Measurements from ENCODE around the gene ARHGDIG. TPM values are rescaled to one million over a fixed set of nuclear protein-coding genes. Genes with fewer than 3 reads are reported as not detected.

Gene ARHGDIG
- total RNA-seq, 1 donor from 2014 or later: 0.29 TPM

GRCh38 chr16:286491-287297 lies 6.3 kb downstream of the ARHGDIG start:
- H3K4me3 ChIP-seq (ENCODE audit: low read depth, low read length): no peak overlapping the region
- no peak for TF ChIP-seq CTCF (conservative IDR thresholded peaks at IDR 0.05; ENCODE audit: low read depth, low read length)
- DNase-seq (ENCODE audit: low read depth): no peak

- no peak for DNase-seq (ENCODE audit: low read depth)
- peak; percentile 14 for TF ChIP-seq CTCF (conservative IDR thresholded peaks at IDR 0.05; ENCODE audit: low read depth, low read length)
These were observed 7.0 kb downstream of the ARHGDIG start for GRCh38 chr16:287298-287811.

GRCh38 chr16:287981-288920 lies 7.9 kb downstream of the ARHGDIG start:
- no peak overlapping the region for H3K4me3 ChIP-seq (ENCODE audit: low read depth, low read length)
- TF ChIP-seq CTCF (conservative IDR thresholded peaks at IDR 0.05; ENCODE audit: low read depth, low read length): no peak
- DNase-seq (ENCODE audit: low read depth): no peak

More at GRCh38 chr16:287298-287811, 7.0 kb downstream of the ARHGDIG start:
- no peak overlapping the region for H3K4me3 ChIP-seq (ENCODE audit: low read depth, low read length)

- no peak for DNase-seq (ENCODE audit: low read depth)
- no peak overlapping the region for H3K4me3 ChIP-seq (ENCODE audit: low read depth, low read length)
- no peak for TF ChIP-seq CTCF (conservative IDR thresholded peaks at IDR 0.05; ENCODE audit: low read depth, low read length)
These were observed 9.1 kb downstream of the ARHGDIG start for GRCh38 chr16:289395-289997.

- no peak overlapping the region for H3K4me3 ChIP-seq (ENCODE audit: low read depth, low read length)
- TF ChIP-seq CTCF (conservative IDR thresholded peaks at IDR 0.05; ENCODE audit: low read depth, low read length): no peak
- no peak for DNase-seq (ENCODE audit: low read depth)
These were observed 9.8 kb downstream of the ARHGDIG start for GRCh38 chr16:290015-290680.
